K562 (cell line): ENCODE data around the gene WDR64. TPM values are rescaled to one million over a fixed set of nuclear protein-coding genes. Genes with fewer than 3 reads are reported as not detected.
A peak's percentile ranks its signal among the peaks of the same experiment; 100 is the strongest.

ENCODE experiments used
- ATAC-seq: fragments of 200-7000 bp; cut with Tn5 transposase; 3 replicates; pipeline ENCODE4 v1.9.1; 2020; ENCODE audit warnings: moderate library complexity
- BruUV-seq: library from RNA; stranded (reverse); fragments of 400-500 nt; replicated peaks from 2 replicates; lab custom pipeline; 2021; lab: Mats Ljungman, UMichigan
- CTCF ChIA-PET: fragments of 300-600 bp; formaldehyde crosslinking; extraction: SDS; loops from one replicate; lab custom pipeline; 2021; ENCODE audit warnings: low intra/inter-chr PET ratio; lab: Yijun Ruan, JAX
- POLR2A ChIA-PET: fragments of 300-600, 350-650 bp; sonication (Branson Sonifier 250); formaldehyde crosslinking; extraction: SDS; loops from one replicate; lab custom pipeline; 2021; ENCODE audit warnings: antibody characterized with exemption, inconsistent platforms; lab: Yijun Ruan, JAX
- DNase-seq, 4 experiments: peaks; one replicate each; pipeline versions ENCODE4 v3.0.0 to v3.0.0-alpha.2; 2011 to 2018; ENCODE audit warnings: low spot score in 3 of 4, mixed read lengths in 3 of 4; ENCODE audit errors: extremely low read depth in 1 of 4
- FAIRE-seq: peaks from 2 replicates; lab custom pipeline; 2011; peaks lifted over from hg19 to GRCh38; lab: Jason Lieb, UNC
- H2AFZ ChIP-seq: 2 replicates; pipeline ENCODE4 v1.6.0; 2011; ENCODE audit warnings: low read depth, low read length, control low read depth, inconsistent platforms
- H3K27ac ChIP-seq: fragments of 200-600 bp; 3 replicates; pipeline ENCODE4 v1.8.0; 2011; ENCODE audit warnings: low read depth, mild to moderate bottlenecking, control low read depth, inconsistent platforms, low read length, moderate library complexity, mixed read lengths; ENCODE audit errors: extremely low read depth
- H3K27me3 ChIP-seq, 2 experiments: fragments of 300-600 bp in 1 of 2; 2 replicates in 1 of 2; 3 replicates in 1 of 2; pipeline versions ENCODE4 v1.6.0 to v1.8.0; 2011; ENCODE audit warnings: inconsistent platforms in 2 of 2, low read length in 2 of 2, mild to moderate bottlenecking in 1 of 2, mixed read lengths in 1 of 2, moderate library complexity in 1 of 2; ENCODE audit not compliant: control insufficient read depth in 2 of 2, insufficient read depth in 2 of 2
- H3K36me3 ChIP-seq: fragments of 300-600 bp; 3 replicates; pipeline ENCODE4 v1.8.0; 2011; ENCODE audit warnings: mild to moderate bottlenecking, low read length, inconsistent platforms; ENCODE audit not compliant: control insufficient read depth, insufficient read depth
- H3K4me1 ChIP-seq, 2 experiments: fragments of 200-600 bp in 1 of 2; replicated peaks in 1 of 2; 2 replicates in 1 of 2; 3 replicates in 1 of 2; pipeline versions ENCODE4 v1.5.1 to v1.8.0; 2011; ENCODE audit warnings: inconsistent platforms in 2 of 2, low read length in 2 of 2, mild to moderate bottlenecking in 1 of 2, mixed read lengths in 1 of 2, moderate library complexity in 1 of 2; ENCODE audit not compliant: control insufficient read depth in 2 of 2, insufficient read depth in 2 of 2
- H3K4me2 ChIP-seq: 2 replicates; pipeline ENCODE4 v1.6.1; 2011; ENCODE audit warnings: low read length, control low read depth, inconsistent platforms, mixed read lengths; ENCODE audit not compliant: insufficient read depth
- H3K4me3 ChIP-seq: fragments of 200-600 bp; sonication (generic), shearing (Covaris generic); 2 replicates; pipeline ENCODE4 v1.5.1; 2016; ENCODE audit warnings: control low read depth, inconsistent platforms
- H3K79me2 ChIP-seq: fragments of 200-600 bp; 3 replicates; pipeline ENCODE4 v1.8.0; 2011; ENCODE audit warnings: low read length, inconsistent platforms; ENCODE audit not compliant: control insufficient read depth, insufficient read depth
- H3K9ac ChIP-seq, 2 experiments: 2 replicates each; pipeline versions ENCODE4 v1.6.0 to v1.6.1; 2011; ENCODE audit warnings: low read depth in 2 of 2, low read length in 2 of 2, control low read depth in 1 of 2, inconsistent platforms in 1 of 2, mild to moderate bottlenecking in 1 of 2, mixed read lengths in 1 of 2; ENCODE audit not compliant: insufficient read depth in 1 of 2
- H3K9me1 ChIP-seq: one replicate; pipeline ENCODE4 v1.6.0; 2011; ENCODE audit warnings: inconsistent platforms, mild to moderate bottlenecking, low read length, moderate library complexity; ENCODE audit not compliant: control insufficient read depth, insufficient read depth
- H3K9me3 ChIP-seq: replicated peaks from 2 replicates; pipeline ENCODE4 v1.5.1; 2011; ENCODE audit warnings: low read depth, low read length, inconsistent platforms; ENCODE audit not compliant: control insufficient read depth, insufficient read depth
- H4K20me1 ChIP-seq: replicated peaks from 2 replicates; pipeline ENCODE4 v1.6.1; 2011; ENCODE audit warnings: low read length, inconsistent platforms, mixed read lengths; ENCODE audit not compliant: control insufficient read depth, insufficient read depth
- ADNP ChIP-seq: fragments of 200-800 bp; sonication (Bioruptor generic); IDR thresholded peaks from 2 replicates; pipeline ENCODE4 v1.6.1; 2016; ENCODE audit warnings: missing genetic modification characterization, missing compliant biosample characterization
- ATF3 ChIP-seq, 2 experiments: fragments of 450-650 bp in 1 of 2; sonication (generic) in 1 of 2; formaldehyde crosslinking in 1 of 2; IDR thresholded peaks in 1 of 2; conservative IDR thresholded peaks in 1 of 2; 2 replicates each; pipeline versions ENCODE4 v1.6.1 to v1.8.1; 2016 to 2023; ENCODE audit warnings: mild to moderate bottlenecking in 2 of 2, moderate library complexity in 2 of 2, inconsistent platforms in 1 of 2, missing genetic modification reagents in 1 of 2
- BRCA1 ChIP-seq, 2 experiments: fragments of 450-650 bp in 1 of 2; sonication (generic) in 1 of 2; formaldehyde crosslinking in 1 of 2; IDR thresholded peaks; 2 replicates each; pipeline versions ENCODE4 v1.5.0 to v1.6.1; 2017 to 2020; ENCODE audit warnings: mild to moderate bottlenecking in 1 of 2, missing genetic modification reagents in 1 of 2
- EP300 ChIP-seq: IDR thresholded peaks from 2 replicates; pipeline ENCODE4 v1.6.1; 2012; ENCODE audit warnings: low read length, improper control_type of control experiment
- ETS1 ChIP-seq: conservative IDR thresholded peaks from 2 replicates; pipeline ENCODE4 v1.6.1; 2011; ENCODE audit warnings: low read depth, mild to moderate bottlenecking, low read length; ENCODE audit not compliant: control insufficient read depth
- FOSL1 ChIP-seq: fragments of 200-800 bp; sonication (Bioruptor generic); conservative IDR thresholded peaks from 2 replicates; pipeline ENCODE4 v1.6.1; 2016; ENCODE audit warnings: missing genetic modification characterization, missing compliant biosample characterization
- FOXA3 ChIP-seq, 2 experiments: fragments of 450-650 bp in 1 of 2; sonication (generic) in 1 of 2; formaldehyde crosslinking; IDR thresholded peaks in 1 of 2; conservative IDR thresholded peaks in 1 of 2; 2 replicates each; pipeline versions ENCODE4 v1.4.0 to v1.8.0; 2020 to 2022; ENCODE audit warnings: mild to moderate bottlenecking in 2 of 2, missing genetic modification reagents in 1 of 2
- FOXM1 ChIP-seq, 2 experiments: fragments of 450-650 bp in 1 of 2; sonication (generic) in 1 of 2; formaldehyde crosslinking in 1 of 2; IDR thresholded peaks; 2 replicates each; pipeline versions ENCODE4 v1.6.1 to v1.9.0; 2017 to 2022; ENCODE audit warnings: low read depth in 2 of 2, mild to moderate bottlenecking in 2 of 2, missing genetic modification reagents in 1 of 2, moderate library complexity in 1 of 2
- HMBOX1 ChIP-seq: sonication (generic); IDR thresholded peaks from 2 replicates; pipeline ENCODE4 v1.6.1; 2016
- JUND ChIP-seq, 2 experiments: IDR thresholded peaks; 2 replicates in 1 of 2; 3 replicates in 1 of 2; pipeline ENCODE4 v1.6.1; 2011; ENCODE audit warnings: borderline replicate concordance in 2 of 2, low read depth in 2 of 2, low read length in 2 of 2, improper control_type of control experiment in 1 of 2, missing biosample characterization in 1 of 2, missing genetic modification characterization in 1 of 2, missing genetic modification reagents in 1 of 2
- MEIS2 ChIP-seq: fragments of 450-650 bp; IDR thresholded peaks from 2 replicates; pipeline ENCODE4 v1.6.1; 2014; ENCODE audit warnings: mild to moderate bottlenecking; ENCODE audit not compliant: partially characterized antibody
- MTA1 ChIP-seq: fragments of 450-650 bp; IDR thresholded peaks from 2 replicates; pipeline ENCODE4 v1.6.1; 2017; ENCODE audit warnings: borderline replicate concordance
- PHF21A ChIP-seq: fragments of 450-650 bp; IDR thresholded peaks from 2 replicates; pipeline ENCODE4 v1.6.1; 2017; ENCODE audit warnings: low read depth, borderline replicate concordance
- RBM15 ChIP-seq: fragments of 200-400 bp; formaldehyde crosslinking; IDR thresholded peaks from 2 replicates; pipeline ENCODE4 v1.6.1; 2018; ENCODE audit warnings: mild to moderate bottlenecking, low read length, moderate library complexity; ENCODE audit not compliant: insufficient read depth
- RFX1 ChIP-seq: fragments of 450-650 bp; IDR thresholded peaks from 2 replicates; pipeline ENCODE4 v1.6.1; 2016; ENCODE audit warnings: mild to moderate bottlenecking, moderate library complexity
- THRB ChIP-seq: fragments of 450-650 bp; formaldehyde crosslinking; conservative IDR thresholded peaks from 2 replicates; pipeline ENCODE4 v1.4.0; 2022; ENCODE audit warnings: mild to moderate bottlenecking, missing genetic modification characterization
- ZNF785 ChIP-seq: fragments of 250-450 bp; sonication (Bioruptor Pico); IDR thresholded peaks from 2 replicates; pipeline ENCODE4 v1.4.0; 2020; ENCODE audit warnings: mild to moderate bottlenecking
- whole genome bisulfite sequencing: fragments of 100-300 bp; shearing (Covaris generic); methylation state at CpG from one replicate; pipeline ENCODE4 v1.1.6; 2016; ENCODE audit warnings: low coverage, mixed read lengths; ENCODE audit not compliant: insufficient coverage; ENCODE audit errors: missing lambda C conversion rate; 5-methylcytosine and 5-hydroxymethylcytosine counted together
- in situ Hi-C: fragments of 300-500 bp; cut with MboI; formaldehyde crosslinking; loops from 4 replicates; pipeline ENCODE4 v1.15.0; 2018; ENCODE audit warnings: inconsistent platforms, mixed read lengths
- intact Hi-C: fragments of 100-400 bp; cut with micrococcal nuclease; formaldehyde crosslinking; loops from 2 replicates; pipeline ENCODE4 v1.14.2; 2022
- polyA plus RNA-seq, 8 experiments: library from polyadenylated mRNA; depleted of rRNA in 4 of 8; stranded (reverse) in 5 of 8; unstranded in 3 of 8; fragments of >200 nt; fragmentation: Nextera tagmentation in 2 of 8; fragmentation: Illumina TruSeq in 1 of 8; extraction: Ambion mirVana in 2 of 8; extraction: Trizol in 1 of 8; gene quantifications; 2 replicates each; pipeline versions ENCODE4 v1.2.1 to v1.2.3, GENCODE V29; 2011 to 2014; ENCODE audit warnings: inconsistent platforms in 1 of 8, missing spikeins in 1 of 8
- total RNA-seq, 7 experiments: library from RNA; depleted of rRNA in 6 of 7; stranded (reverse); fragments of >200 nt in 6 of 7; fragmentation: Illumina TruSeq in 2 of 7; extraction: Trizol in 2 of 7; gene quantifications; 2 replicates each; pipeline versions ENCODE4 v1.2.1 to v1.2.3, GENCODE V29; 2011 to 2021; ENCODE audit warnings: low replicate concordance in 1 of 7

Gene WDR64
- total and polyA plus RNA-seq, 9 of the 15 experiments (the other 6 are each of a cell fraction or from before 2014, with no cell fraction given): 0.06 to 0.29 (median 0.19) TPM; not detected in 5

- H3K4me1 ChIP-seq: peaks cover 3 to 9% of the 10 kb centered on the region in 2 experiments; a peak in 4 of 5 replicates
- H3K27ac ChIP-seq: no peak overlapping the region
- BruUV-seq: no TSS peak
- FAIRE-seq: no peak
- H2AFZ ChIP-seq: peak overlapping the region; percentile 37; the same call in 1 of the 2 replicates
- 0 out of 4 replicates have a peak overlapping the region, but pooled peaks of 1 of the 2 experiments have one; percentile 11 for H3K9ac ChIP-seq
- no peaks in the 10 kb centered on the region; a peak in 1 of 5 replicates for H3K27me3 ChIP-seq
- POLR2A ChIA-PET: interaction anchor here (0.7 to 1.2 kb wide), 5 partner anchors 9 to 80 kb away, joined by 3 read pairs; no protein-coding TSS in a partner anchor
- peak; percentile 63 for ATAC-seq
- no peaks in the 10 kb centered on the region for H3K36me3 ChIP-seq
- peaks cover 6% of the 10 kb centered on the region for H3K9me3 ChIP-seq
- intact Hi-C loops (no loop called here), in situ Hi-C loops (no loop called here)
- no peak overlapping the region for H3K4me3 ChIP-seq
- no peaks in the 10 kb centered on the region for H3K79me2 ChIP-seq
- no peaks in the 10 kb centered on the region for H3K9me1 ChIP-seq
- WGBS: 27% methylated on average over 2 of the region's 2 CpGs
- CTCF ChIA-PET: no interaction called here
- DNase-seq: peak in 1 of 4 experiments; percentile 36
- H4K20me1 ChIP-seq: no peaks in the 10 kb centered on the region
- H3K4me2 ChIP-seq: no peak overlapping the region
- no peak for TF ChIP-seq EP300
- TF ChIP-seq MTA1: no peak
- TF ChIP-seq FOSL1 (tag): peak; percentile 70
- TF ChIP-seq ADNP (tag): no peak
- peak; percentile 91 for TF ChIP-seq ATF3 (IDR thresholded peaks at IDR 0.05)
- no peak for TF ChIP-seq ATF3 (CRISPR knock-in tag; conservative IDR thresholded peaks at IDR 0.05)
- no peak for TF ChIP-seq BRCA1 (IDR thresholded peaks at IDR 0.05)
- TF ChIP-seq BRCA1 (CRISPR knock-in tag; IDR thresholded peaks at IDR 0.05): no peak
- TF ChIP-seq HMBOX1: peak; percentile 76
- no peak for TF ChIP-seq FOXM1 (IDR thresholded peaks at IDR 0.05; ENCODE audit: low read depth)
- TF ChIP-seq FOXM1 (CRISPR knock-in tag; IDR thresholded peaks at IDR 0.05; ENCODE audit: low read depth): no peak
- TF ChIP-seq MEIS2: peak; percentile 7
- TF ChIP-seq ETS1: no peak
- no peak for TF ChIP-seq RBM15
- TF ChIP-seq RFX1: peak; percentile 19; the same call in 1 of the 2 replicates
- TF ChIP-seq ZNF785 (CRISPR knock-in tag): no peak
- no peak for TF ChIP-seq FOXA3 (CRISPR knock-in tag; conservative IDR thresholded peaks at IDR 0.05 in 1 of 2, IDR thresholded peaks at IDR 0.05 in 1 of 2)
- no peak for TF ChIP-seq PHF21A
- TF ChIP-seq JUND (IDR thresholded peaks at IDR 0.05; ENCODE audit: borderline replicate concordance, low read depth, low read length): peak; percentile 80
- TF ChIP-seq JUND (tag; IDR thresholded peaks at IDR 0.05; ENCODE audit: borderline replicate concordance, low read depth, low read length): peak; percentile 77
- no peak for TF ChIP-seq THRB (CRISPR knock-in tag)
These were observed 54.2 kb downstream of the WDR64 start for GRCh38 chr1:241706257-241706656.
